Left lung (tissue), 10 donors: ENCODE data around the gene NEK7. TPM values are rescaled to one million over a fixed set of nuclear protein-coding genes. Genes with fewer than 3 reads are reported as not detected.

Source experiments
- ATAC-seq: fragments of 200-7000 bp; cut with Tn5 transposase; one replicate; pipeline ENCODE4 v1.9.1; 2020; ENCODE audit warnings: moderate library complexity
- DNase-seq, 4 donors: peaks; one replicate each; pipeline ENCODE4 v3.0.0-alpha.2; 2013 to 2020
- H3K27ac ChIP-seq, 2 donors: fragments of 200-600 bp; sonication (generic) in 1 of 2; one replicate each; pipeline versions ENCODE4 v1.5.0 to v1.8.0; 2020 to 2021
- H3K27me3 ChIP-seq, 2 donors: fragments of 200-600 bp; sonication (generic) in 1 of 2; one replicate each; pipeline versions ENCODE4 v1.5.0 to v1.8.0; 2020 to 2021
- H3K36me3 ChIP-seq, 2 donors: fragments of 200-600 bp; sonication (generic) in 1 of 2; one replicate each; pipeline versions ENCODE4 v1.5.0 to v1.8.0; 2020 to 2021
- H3K4me1 ChIP-seq, 2 donors: fragments of 200-600 bp; one replicate each; pipeline ENCODE4 v1.8.0; 2021
- H3K4me3 ChIP-seq, 2 donors: fragments of 200-600 bp; sonication (generic) in 1 of 2; one replicate each; pipeline versions ENCODE4 v1.5.0 to v1.8.0; 2020 to 2021; ENCODE audit warnings: mild to moderate bottlenecking in 1 of 2
- H3K9me3 ChIP-seq, 2 donors: fragments of 200-600 bp; sonication (generic) in 1 of 2; one replicate each; pipeline versions ENCODE4 v1.5.0 to v1.8.0; 2020 to 2021
- intact Hi-C, 2 donors: fragments of 100-400 bp; cut with DNase I; formaldehyde crosslinking; loops; one replicate each; pipeline versions ENCODE4 v1.11.2 to v1.14.2; 2022
- polyA plus RNA-seq, 6 donors: library from polyadenylated mRNA; unstranded; fragments of 120-200 nt; gene quantifications; one replicate each; pipeline ENCODE4 v1.2.1, GENCODE V29; 2013; ENCODE audit not compliant: insufficient read length in 6 of 6
- total RNA-seq, 2 donors: library from RNA; stranded (reverse); fragmentation: NEBNext Ultra II Directional; extraction: Animal tissue kit (Norgen Biotek cat#: 25700); gene quantifications; one replicate each; pipeline ENCODE4 v1.2.1, GENCODE V29; 2021
- TF ChIP-seq, protein P1 (sequence below), 2 donors: fragments of 200-600 bp; sonication (generic) in 1 of 2; IDR thresholded peaks; one replicate each; pipeline versions ENCODE4 v1.5.0 to v1.8.0; 2021; ENCODE audit warnings: antibody characterized with exemption in 2 of 2
- donor health status: DM: no; HTN: yes; CAD: no.
- donor health status: DM: no; HTN: no; CAD: no.

The NEK7 gene
- total and polyA plus RNA-seq, 8 donors = 66.9 to 102 (median 76.1) TPM

DNA sequence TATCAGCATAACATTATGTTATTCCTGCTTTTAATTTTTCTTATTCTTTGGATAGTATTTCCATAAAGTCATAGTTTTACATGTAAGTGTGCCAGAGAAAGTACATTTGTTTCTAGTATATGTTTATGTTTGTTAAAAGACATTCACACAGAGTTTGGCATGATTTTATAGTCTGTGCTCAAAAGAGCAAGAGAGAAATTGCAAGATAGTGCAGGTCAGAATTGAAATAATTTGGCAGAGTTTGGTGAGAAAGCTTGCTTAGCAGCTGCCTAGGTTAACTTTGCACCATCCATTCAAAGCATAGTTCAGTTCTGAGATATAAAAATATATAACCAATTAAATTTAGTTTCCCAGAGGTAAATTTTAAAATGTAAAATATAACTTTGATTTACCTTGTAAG is 17.0 kb downstream of the NEK7 start:
- TF ChIP-seq, protein P1, sequence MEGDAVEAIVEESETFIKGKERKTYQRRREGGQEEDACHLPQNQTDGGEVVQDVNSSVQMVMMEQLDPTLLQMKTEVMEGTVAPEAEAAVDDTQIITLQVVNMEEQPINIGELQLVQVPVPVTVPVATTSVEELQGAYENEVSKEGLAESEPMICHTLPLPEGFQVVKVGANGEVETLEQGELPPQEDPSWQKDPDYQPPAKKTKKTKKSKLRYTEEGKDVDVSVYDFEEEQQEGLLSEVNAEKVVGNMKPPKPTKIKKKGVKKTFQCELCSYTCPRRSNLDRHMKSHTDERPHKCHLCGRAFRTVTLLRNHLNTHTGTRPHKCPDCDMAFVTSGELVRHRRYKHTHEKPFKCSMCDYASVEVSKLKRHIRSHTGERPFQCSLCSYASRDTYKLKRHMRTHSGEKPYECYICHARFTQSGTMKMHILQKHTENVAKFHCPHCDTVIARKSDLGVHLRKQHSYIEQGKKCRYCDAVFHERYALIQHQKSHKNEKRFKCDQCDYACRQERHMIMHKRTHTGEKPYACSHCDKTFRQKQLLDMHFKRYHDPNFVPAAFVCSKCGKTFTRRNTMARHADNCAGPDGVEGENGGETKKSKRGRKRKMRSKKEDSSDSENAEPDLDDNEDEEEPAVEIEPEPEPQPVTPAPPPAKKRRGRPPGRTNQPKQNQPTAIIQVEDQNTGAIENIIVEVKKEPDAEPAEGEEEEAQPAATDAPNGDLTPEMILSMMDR (IDR thresholded peaks at IDR 0.05) = no peak
- H3K4me1 ChIP-seq = peaks cover 32 to 89% of the 10 kb centered on the region in 2 donors
- peak overlapping the region in 1 of 2 donors; percentile 5 for H3K27ac ChIP-seq
- ATAC-seq (no peak), DNase-seq (peak in 1 of 4 donors; percentile 59)
- no peak overlapping the region for H3K4me3 ChIP-seq
- no peaks in the 10 kb centered on the region for H3K27me3 ChIP-seq
- intact Hi-C loops = no loop called here
- no peaks in the 10 kb centered on the region for H3K36me3 ChIP-seq
- H3K9me3 ChIP-seq = no peaks in the 10 kb centered on the region

DNA sequence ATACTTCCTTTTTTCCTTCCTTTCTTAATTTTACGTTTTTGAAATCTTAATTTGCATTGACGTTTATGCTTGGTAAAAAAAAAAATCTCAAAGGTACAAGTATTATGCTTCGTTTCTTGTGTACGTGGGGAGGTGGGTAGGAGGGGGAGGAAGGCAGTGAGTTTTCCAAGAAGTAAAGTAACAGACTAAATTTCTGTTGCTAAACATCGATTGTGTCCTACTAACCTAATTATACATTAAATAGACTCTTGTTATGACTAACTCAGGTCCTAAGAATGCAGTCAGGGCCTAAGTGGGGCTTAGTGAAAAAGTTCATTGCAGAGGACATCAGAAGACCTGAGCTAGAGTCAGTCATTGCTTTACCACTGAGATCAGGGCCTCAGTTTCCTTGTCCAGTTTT is 17.5 kb downstream of the NEK7 start:
- ATAC-seq = peak; percentile 24

DNA sequence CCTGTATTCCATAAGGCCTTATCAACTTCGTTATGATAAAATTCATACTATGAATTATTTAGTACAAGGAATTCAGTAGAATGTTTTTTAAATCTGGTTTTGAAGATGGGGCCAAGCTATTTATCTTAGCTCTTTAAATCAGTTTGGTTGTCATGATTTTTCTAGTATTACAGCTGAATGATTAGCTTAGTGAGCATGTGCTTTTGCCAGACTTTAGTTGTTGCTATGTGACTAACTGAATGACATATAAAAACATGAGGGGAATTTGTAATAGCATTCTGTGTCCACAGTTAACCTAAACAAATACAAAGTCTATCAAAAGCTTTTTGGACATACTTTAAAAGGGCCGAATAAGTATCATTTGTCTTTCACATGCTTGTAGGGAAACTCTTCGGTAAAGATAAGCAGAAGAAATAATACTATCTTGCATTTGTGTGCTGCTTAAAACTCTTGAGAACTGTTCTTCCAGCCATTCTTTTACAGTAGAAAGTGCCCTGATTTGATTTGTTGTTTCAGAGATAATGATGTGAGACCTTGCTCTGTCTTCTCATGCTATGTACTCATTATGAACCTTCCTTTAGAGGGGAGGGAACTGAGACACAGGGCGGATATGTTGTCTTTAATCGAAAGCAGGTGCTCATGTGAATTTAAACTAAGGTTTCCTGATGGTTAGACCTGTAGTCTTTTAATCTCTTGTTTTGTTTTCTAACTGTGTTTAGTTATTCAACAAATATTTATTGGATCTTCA is 18.8 kb downstream of the NEK7 start:
- TF ChIP-seq, protein P1 (IDR thresholded peaks at IDR 0.05) = no peak
- H3K27ac ChIP-seq = peak overlapping the region; percentile 5 to 47
- peak in 2 of 4 donors; percentile 49 to 60 for DNase-seq

More for the DNA sequence above, 17.5 kb downstream of the NEK7 start:
- Histone ChIP-seq H3K9me3 (no peaks in the 10 kb centered on the region), H3K4me1 (peaks cover 32 to 88% of the 10 kb centered on the region in 2 donors), H3K36me3 (no peaks in the 10 kb centered on the region), H3K27ac (peak overlapping the region in 1 of 2 donors; percentile 5), H3K27me3 (no peaks in the 10 kb centered on the region), H3K4me3 (no peak overlapping the region)
- intact Hi-C loops = no loop called here
- TF ChIP-seq, protein P1 (IDR thresholded peaks at IDR 0.05) = no peak
- no peak for DNase-seq

DNA sequence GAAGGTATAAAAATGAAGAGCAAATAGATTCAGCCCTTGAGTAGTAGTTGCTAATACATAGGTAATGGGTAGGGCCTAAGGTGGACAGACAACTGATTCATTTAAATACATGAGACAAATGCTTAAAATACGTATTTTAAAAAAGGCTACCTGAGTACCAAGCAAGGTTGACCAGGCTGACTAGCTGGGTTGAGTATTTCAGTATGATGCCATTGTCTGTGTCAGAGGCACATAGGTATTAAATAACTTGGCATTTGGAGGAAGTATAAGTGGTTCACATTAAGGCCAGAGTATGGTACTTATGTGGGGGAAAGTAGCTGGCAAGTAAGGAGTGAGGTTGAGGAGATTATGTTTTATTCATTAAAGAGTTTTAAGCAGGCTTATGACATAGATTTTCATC is 19.4 kb downstream of the NEK7 start:
- H3K27ac ChIP-seq = peak overlapping the region; percentile 5 to 47
- intact Hi-C loops = no loop called here
- peaks cover 32 to 84% of the 10 kb centered on the region in 2 donors for H3K4me1 ChIP-seq

More for the DNA sequence above, 18.8 kb downstream of the NEK7 start:
- no peak overlapping the region for H3K4me3 ChIP-seq
- no peaks in the 10 kb centered on the region for H3K27me3 ChIP-seq
- intact Hi-C loops = no loop called here
- H3K36me3 ChIP-seq = no peaks in the 10 kb centered on the region
- peak; percentile 48 for ATAC-seq
- H3K4me1 ChIP-seq = peaks cover 32 to 89% of the 10 kb centered on the region in 2 donors
- H3K9me3 ChIP-seq = no peaks in the 10 kb centered on the region

DNA sequence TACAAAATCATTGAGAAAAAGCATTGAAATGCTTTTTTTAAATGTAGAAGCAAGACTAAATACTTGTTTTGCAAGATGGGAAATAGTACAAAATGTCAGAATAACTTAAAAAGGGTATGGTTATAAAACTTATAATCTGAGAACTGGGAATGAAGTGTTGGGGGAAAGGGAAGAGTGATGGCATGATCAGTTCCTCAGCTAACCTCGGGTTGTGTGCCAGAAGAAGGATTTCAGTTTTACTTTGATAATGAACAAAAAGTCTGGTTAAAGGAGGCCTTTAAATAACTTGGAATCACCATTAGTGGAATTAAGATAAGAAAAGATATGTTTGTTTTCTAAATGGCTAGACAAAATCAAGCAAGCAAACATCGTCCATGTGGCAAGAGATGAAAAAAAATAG is 20.7 kb downstream of the NEK7 start:
- intact Hi-C loops = no loop called here
- ATAC-seq (no peak), DNase-seq (peak in 1 of 4 donors; percentile 49)
- Histone ChIP-seq H3K36me3 (no peaks in the 10 kb centered on the region), H3K4me3 (no peak overlapping the region), H3K27me3 (no peaks in the 10 kb centered on the region), H3K4me1 (peaks cover 32 to 72% of the 10 kb centered on the region in 2 donors), H3K27ac (peak overlapping the region; percentile 7 to 47), H3K9me3 (no peaks in the 10 kb centered on the region)
- TF ChIP-seq, protein P1 (IDR thresholded peaks at IDR 0.05) = no peak

More for the DNA sequence above, 19.4 kb downstream of the NEK7 start:
- Histone ChIP-seq H3K9me3 (no peaks in the 10 kb centered on the region), H3K36me3 (no peaks in the 10 kb centered on the region), H3K27me3 (no peaks in the 10 kb centered on the region), H3K4me3 (no peak overlapping the region)
- ATAC-seq = peak; percentile 61
- TF ChIP-seq, protein P1 (IDR thresholded peaks at IDR 0.05) = no peak
- DNase-seq = no peak
